HG03442 (cell line): Measurements from ENCODE around the gene PRRX1.

ENCODE experiments used
- ATAC-seq: cut with Tn5 transposase; IDR thresholded peaks from one replicate; pipeline ENCODE4 v1.9.1; 2021; ENCODE audit warnings: mild to moderate bottlenecking, moderate library complexity; ENCODE audit not compliant: unreplicated experiment

Gene PRRX1

DNA sequence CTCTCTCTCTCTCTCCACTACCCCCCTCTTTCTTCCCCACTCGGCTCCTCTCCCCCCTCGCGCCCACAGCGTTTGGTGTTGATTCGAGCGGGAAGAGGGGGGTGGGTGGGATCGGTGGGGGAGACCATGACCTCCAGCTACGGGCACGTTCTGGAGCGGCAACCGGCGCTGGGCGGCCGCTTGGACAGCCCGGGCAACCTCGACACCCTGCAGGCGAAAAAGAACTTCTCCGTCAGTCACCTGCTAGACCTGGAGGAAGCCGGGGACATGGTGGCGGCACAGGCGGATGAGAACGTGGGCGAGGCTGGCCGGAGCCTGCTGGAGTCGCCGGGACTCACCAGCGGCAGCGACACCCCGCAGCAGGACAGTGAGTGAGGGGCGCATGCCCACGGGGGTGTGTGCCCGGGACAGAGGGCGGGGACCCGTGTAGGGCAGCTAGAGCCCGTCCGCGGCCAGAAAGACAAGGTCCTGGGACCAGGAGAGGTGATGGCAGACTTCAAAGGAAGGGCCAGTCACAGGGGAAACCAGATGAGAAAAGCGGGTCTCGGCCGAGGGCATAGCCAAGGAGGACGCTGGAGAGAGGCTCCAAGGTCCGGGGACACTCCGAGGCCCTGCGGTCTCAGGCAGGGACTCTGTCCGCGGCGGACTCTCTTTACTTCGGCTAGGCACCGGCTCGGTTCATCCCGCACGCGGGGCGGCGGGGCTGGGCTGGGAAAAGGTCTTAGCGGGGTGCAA, at the start of gene PRRX1:
TSS of gene PRRX1 (plus strand) at position 39 of the 735 bp plus-strand sequence. CDS start at position 127, 88 bp downstream.
- no peak for ATAC-seq

DNA sequence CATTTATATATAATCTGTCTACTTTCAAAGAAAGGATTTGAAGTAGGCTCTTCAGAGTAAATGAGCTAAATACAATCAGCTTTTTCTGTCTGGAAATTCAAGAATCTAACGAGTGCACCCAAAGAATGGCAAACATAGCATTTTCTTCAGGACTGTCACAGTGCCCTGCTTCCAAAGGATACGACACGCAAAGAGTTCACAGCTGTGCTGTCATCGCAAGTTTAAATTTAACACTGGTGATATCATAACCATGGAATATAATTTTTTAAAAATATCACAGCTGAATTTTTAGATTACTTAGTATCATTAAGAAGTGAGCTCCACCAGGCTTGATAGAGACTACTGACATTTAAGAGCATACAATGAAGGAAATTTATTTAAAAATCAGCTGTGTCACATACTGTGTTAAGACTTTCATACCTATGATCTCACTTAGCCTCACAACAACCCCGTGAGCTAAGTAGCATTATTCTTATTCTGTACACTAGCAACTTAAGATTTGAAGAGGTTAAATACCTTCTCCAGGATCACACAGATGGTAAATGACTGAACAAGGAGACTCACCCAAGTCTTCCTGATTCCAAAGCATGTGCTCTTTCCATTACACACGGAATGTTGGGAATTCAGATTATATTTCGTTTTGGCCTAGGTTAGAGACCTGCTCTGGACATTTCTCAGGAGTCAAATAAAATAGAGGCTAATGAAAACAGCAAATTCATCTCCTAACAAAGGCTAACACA, 46.2 kb upstream of the PRRX1 start:
- no peak for ATAC-seq

DNA sequence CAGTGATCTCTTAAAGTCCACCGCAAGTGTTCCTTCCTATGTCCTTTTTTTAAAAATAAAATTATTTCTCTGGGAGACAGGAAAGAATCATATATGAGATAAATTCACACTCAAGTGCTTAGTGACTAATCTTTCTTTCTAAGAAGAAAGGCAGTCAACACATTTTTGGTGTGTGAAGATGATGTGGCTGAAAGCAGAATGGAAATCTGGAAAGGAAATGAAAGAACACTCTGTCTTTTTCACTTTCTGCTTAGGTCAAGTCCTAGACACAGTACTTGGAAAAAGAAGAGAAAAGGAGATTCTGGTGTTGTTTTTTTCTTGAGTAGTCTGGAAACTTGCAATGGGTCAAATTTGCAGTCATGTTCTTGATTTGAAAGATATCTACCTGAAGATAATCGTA, 45.5 kb upstream of the PRRX1 start:
- ATAC-seq, result no peak

DNA sequence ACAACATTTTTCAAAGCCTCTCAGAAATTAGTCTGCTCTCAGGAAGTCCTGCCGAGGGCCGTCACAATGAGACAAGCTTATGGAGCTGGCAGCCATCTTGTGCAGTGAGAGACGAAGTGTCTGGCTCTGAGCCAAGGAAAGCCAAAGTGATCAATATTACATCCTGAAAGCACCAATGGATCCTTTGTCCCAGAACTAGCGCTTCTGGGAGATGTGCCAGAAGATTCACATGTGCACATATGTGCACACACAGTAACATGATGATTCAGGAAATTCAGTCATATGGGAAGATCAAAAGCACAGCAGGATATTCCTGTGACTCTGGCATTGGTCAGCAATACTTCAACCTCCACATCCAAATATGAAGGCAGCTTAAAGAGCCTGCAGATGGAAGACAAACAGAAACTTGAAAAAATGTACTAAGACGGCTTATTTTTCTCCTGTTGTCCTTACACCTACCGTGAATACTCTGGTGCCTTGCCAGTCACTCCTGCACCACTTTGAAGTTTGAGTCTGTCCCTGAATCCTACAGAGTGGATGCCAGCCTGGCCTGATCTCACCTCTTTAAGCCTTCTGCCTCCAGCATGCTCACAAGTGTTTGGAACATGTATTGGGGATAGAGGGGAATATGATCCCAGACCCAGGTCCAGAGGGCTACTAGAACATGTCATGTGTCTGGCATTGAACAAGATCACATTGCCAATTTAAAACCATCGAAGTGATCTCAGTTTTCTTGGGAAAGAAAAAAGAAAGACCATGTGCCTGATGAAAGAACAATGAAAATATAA, 44.5 kb upstream of the PRRX1 start:
- ATAC-seq, result no peak

DNA sequence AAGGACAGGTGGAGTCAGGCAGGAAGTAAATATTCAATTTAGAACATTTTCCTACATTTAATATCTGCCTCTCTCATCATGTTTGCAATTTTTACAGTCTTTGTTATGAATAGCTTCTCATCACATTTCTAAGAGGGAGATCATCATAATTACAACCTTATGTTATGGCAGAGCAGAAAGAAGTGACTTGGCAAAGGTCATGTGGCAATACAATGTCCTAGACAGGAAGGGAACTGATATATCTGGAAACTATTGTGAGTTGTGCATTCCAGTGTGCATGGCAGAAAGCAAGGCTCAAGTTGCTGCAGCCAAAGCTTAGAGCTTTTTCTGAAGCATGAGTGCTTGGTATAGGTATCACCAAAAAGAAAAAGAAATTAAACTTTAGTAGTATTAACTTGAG, 43.8 kb upstream of the PRRX1 start:
- no peak for ATAC-seq

DNA sequence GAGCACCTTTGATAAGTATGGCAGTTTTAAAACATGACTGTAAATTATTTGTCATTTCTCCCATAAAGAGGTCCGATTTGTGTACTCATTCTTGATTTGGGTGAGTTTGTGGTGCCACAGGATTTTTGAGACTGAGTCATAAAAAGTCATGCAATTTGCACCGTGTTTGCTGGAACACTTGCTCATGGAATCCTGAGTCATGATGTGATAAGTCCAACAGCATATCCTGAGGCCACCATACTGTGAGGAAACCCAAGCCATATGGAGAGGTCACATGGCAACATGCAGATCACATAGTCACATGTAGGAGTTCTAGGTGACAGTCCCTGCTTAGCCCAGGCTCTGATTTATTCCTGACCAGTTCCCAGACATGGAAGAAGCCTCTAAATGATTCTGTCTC, 40.8 kb upstream of the PRRX1 start:
- no peak for ATAC-seq

DNA sequence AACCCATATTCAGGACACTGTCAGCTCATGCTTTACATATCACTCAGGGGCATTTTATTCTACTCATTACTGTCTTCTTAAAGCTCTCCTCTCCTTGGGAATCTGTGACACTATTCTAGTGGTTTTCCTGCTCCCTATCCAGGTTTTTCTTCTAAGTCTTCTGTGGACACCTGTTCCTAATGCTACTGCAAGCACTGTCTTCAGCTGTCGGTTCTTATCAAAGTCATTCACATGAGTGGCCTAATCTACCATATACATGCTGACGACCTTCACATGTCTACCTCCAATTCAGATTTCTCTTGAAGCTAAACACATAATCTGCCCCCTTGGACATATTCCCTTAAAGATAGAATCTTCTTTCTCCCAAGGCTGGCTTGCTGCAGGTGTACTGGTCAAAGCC, 39.8 kb upstream of the PRRX1 start:
- no peak for ATAC-seq

DNA sequence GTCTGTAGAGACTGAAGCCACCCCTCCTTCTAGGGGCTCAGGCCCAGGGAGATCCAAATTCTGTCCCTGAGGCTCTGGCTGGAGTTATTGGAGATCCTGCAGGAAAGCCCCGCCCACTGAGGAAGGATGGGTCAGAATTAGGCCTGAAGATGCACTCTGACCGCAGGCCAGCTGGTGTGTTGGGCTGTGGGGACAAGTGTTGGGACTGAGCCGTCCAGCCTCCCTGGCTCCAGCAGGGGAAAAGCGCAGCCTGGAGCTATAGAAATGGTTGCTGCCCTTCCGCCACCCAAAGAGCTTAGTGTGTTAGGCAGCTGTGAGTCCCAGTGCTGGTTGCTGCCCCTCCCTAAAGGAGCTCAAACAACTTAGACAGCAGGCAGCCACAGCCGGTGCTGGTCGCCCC, 33.0 kb upstream of the PRRX1 start:
- no peak for ATAC-seq

DNA sequence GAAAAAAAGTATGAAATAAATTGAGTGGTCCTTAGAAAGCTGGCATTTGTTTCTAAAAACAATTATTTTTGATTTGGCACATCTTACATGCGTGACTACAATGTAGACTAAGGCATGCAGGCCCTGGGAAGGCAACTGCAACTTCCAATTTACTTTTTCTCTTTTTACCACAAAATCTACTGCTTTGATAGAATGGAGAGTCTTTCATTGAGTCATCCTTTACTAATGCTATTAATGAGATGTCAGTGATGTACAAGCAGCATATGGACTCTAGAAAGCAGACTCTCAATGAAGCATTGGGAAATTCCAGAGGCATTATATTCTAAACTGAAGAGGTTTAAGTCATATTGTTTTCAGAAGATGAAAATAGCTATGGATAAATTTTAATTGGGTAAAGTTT, 29.6 kb upstream of the PRRX1 start:
- no peak for ATAC-seq

DNA sequence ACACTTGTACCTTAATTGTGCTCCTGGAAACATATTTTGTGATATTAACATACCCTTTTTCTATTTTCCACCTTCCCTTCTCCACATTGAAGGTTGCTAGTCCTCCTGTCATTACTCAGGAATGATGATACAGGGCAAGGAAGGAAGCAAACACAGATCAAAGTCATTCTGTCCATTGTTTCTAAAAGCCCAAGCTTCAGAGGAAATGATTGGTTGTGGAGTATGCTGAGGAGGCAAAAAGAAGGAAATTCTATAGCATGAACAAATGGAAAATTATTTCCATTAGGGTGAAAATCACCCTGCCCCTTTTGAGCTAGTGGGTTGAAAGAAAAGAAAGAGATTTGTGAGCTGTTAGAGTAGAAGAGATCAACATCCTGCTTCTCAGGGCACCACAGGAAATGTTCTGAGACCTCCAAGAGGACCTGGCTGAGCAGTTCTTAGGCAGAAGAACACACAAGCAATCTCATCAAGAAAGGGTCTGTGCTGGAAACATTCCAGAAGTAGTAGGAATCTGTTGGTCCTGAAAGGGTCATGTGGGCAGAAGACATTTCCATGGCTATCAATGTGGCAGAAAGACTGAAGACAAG, 29.0 kb upstream of the PRRX1 start:
- no peak for ATAC-seq

DNA sequence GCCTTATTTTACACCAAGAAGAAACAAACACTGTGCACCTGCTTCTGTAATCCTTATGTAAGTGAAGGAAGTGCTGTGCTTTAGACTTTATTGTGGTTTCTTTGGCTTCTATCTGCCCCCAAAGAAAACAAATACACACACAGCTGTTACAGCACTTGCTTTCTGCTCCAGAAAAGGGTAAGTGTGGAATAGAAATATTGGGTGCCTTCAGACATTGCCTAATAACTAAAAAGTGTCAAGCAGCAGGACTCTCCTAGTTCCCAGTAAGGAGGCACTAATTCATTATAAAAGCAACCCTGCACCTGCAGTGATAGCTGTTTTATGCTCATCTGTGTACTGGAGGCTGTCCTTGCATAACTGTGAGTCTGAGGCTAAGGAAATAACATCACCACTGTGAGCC, 23.4 kb upstream of the PRRX1 start:
- ATAC-seq, result no peak

DNA sequence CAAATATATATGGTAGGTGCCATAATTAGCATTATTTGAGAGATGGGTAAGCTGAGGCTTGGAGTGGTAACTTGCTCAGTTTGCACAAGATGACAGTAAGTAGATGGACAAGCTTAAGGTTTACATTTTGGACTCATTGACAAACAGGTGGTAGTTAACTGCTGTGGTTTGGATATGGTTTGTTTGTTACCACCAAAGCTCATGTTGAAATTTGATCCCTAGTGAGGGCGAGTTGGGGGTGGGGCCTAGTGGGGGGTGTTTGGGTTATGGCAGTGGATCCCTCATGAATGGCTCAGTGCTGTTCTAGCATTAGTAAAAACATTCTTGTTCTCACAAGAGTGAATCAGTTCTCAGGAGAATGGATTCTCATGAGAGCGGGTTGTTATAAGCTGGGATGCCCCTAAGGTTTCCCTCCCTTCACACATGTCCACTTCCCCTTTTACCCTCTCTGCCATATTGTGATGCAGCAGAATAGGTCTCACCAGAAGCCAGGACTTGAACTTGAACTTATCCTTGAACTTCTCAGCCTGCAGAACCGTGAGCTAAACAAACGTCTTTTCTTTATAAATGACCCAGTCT, 6.6 kb upstream of the PRRX1 start:
- ATAC-seq, result no peak

DNA sequence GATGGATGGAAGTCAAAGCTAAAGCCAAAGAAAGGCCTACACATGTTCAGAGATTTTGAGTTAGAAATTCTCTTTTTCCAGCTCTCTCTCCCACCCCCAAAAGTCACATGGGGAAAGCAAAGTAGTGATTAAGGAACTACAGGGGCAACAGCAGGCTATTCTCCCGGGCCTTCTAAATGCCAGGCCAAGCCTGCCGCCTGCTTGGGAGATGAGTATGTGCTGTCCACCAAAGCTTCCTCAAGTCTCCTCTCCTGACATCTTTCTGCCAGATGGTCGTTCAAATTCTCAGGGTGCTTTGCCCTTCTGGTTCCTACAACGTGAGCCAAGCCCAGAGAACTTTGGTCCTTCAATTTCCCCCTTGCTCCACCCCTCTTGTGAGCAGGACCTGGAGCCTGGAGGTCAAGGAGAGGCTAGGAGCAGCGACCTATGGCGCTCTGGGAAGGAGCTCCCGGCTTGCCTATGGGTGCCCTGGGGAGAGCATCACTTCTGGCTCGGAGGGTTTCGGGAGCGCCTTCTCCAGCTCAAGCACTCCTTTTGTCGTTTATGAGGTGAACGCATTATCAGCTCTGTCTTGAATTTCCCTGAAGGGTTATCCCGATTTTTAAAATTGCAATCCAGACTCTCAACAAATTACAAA, 4.4 kb upstream of the PRRX1 start:
- no peak for ATAC-seq

DNA sequence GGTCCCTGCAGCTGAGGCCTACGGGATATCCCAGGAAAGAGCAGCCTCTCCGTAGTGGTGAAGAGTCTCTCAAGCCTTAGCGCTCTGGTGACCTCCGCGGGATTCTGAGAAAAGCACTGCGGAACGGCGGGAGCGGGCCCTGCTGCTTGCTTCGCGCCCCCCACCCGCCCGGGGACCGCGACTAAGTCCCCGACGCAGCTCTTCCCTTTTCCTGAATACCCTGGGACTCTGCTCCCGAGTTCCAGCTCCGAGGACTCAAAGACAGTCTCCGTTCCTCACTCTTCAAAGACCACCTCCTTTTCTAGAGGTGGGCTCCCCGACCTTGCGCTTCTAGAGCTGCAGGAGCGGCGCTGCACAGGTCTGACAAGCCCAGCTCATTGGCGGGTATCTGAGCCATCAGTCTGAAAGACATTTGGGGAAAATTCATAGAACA, 3.6 kb upstream of the PRRX1 start:
- no peak for ATAC-seq

DNA sequence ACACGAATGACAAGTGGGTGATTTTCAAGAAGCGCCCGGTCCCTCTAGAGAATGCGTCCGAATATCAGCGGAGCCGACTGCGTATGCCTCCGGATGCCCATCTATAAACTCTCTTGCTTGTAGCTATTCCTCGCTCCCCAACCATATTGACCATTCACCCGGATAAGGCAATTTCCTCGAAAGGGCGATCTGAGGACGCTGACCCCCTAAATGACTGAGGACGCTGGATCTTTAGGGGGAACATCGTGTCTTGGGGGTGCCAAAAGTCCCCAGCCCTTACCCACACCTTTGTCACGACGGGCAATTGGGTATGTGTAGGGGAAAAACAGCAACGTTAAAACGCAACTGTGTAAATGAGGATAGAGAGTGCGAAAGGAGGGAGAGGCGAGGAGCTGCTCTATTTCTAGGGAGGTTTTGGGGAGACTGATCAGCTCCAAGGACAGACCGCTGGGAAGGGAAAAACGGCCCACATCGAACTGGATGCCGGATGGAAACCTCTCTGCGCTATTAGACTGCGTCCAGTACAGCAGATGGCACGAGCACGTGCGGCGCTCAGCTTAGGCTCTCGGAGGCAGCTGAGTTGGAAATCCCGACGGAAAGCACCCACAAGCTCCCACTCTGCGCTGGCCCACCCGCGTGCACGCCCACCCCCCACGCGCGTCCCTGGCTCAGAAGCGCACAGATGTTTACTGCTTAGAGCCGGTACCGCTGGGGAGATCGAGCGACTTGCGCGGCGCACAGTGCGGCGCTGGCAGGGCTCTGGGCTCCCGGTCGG, 2.9 kb upstream of the PRRX1 start:
- ATAC-seq, result no peak

DNA sequence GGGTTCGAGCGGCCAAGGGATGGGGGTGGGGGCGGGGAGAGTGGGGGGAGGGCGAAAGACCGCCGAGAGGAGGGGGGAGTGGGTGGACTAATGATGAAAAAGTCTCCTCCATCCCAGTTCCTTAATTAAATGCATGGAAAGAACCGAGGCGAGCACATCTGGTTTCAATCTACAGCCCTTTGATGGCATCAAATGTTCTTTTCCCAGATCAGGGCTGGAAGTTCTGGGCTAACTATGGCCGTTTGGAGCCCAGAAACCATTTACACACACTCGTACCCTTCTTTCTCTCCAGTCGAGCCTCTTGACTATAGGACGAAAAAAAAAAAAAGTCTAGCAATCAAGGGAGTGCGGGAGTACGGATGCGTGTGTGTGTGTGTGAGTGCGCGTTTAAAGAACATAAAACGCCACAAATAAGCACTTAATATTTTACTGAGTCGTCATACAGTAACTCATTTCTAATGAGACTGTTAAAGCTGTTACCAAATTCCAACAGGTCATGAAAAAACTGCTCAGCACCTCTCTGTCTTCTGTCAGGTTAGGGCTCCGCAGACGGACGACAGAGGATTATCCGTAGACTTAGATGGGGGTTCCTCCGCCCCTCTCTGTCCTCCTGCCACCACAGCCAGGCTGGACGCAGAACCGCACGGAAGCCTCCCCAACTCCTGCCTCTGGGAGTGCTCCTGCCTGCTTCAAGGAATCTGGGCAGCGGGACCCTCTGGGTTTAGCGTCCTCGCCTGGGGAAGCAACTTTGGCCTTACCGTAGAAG, 2.1 kb upstream of the PRRX1 start:
- no peak for ATAC-seq

DNA sequence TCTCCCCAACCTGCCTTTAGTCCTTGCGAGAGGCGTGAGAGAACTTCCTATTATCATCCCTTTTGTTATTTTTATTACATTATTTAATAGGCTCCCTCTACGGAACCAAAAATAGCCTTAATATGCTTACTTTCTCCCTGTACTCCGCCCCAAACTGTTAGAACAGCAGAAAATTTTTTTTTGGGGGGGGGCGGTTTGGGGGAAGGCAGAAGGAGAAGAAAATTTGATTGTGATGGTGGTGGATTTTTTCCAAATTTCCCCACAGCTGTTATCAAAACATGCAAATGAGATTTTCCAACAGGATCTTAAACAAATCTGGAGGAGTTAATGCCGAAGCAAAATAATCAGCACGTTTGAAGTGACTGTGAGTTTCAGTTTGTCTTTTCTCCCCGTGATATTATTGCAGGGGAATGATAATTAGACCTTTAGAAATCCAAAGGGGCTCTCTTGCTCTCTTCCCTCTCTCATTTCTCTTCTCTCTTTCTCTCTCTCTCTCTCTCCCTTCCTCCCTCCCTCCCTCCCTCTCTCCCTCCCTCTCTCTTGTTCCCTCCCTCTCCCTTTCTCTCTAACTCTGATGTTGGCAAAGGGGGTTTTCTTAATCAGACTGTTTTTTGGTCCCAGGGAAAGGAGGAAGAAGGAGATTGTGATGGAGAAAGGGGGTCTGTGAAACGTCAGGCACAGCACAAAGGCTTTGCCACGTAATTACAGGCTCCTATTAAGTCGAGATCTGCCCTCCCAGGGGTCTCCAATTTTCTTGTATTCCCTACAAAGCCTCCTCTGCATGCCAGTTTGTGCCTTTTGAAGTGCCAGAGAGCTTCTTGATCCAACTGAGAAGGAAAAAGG, 1.1 kb upstream of the PRRX1 start:
- ATAC-seq, result no peak
